ENCODE data around the gene CREB1. TPM values are rescaled to one million over a fixed set of nuclear protein-coding genes. Genes with fewer than 3 reads are reported as not detected.

CREB1 gene
- total and polyA plus RNA-seq, 10 of the 15 experiments (the other 5 are each of a cell fraction or from before 2014, with no cell fraction given) = 13.4 to 76.9 (median 39.5) TPM

DNA sequence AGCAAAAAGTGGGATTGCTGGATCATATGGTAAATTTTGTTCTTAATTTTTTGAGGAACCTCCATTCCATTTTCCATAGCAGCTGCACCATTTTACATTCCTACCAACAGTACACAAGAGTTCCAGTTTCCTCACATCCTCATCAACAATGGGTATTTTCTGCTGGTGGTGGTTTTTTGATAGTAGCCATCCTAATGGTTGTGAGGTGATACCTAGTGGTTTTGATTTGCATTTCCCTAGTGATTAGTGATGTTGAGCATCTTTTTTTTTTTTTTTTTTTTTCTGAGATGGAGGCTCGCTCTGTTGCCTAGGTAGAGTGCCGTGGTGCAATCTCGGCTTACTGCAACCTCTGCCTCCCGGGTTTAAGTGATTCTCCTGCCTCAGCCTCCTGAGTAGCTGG, 65.0 kb downstream of the CREB1 start (continued):
- TF ChIP-seq SP1 (IDR thresholded peaks at IDR 0.05; ENCODE audit: low read depth, low read length) = no peak
- TF ChIP-seq SMAD1 (IDR thresholded peaks at IDR 0.05; ENCODE audit: low read depth, partially characterized antibody) = no peak
- no peak for TF ChIP-seq NFXL1 (IDR thresholded peaks at IDR 0.05; ENCODE audit: borderline replicate concordance)
- no peak for TF ChIP-seq SIN3A (IDR thresholded peaks at IDR 0.05; ENCODE audit: low read depth, low read length)
- TF ChIP-seq BHLHE40 (IDR thresholded peaks at IDR 0.05; ENCODE audit: borderline replicate concordance in 1 of 2, low read depth in 2 of 2, low read length in 1 of 2) = no peak
- TF ChIP-seq CHD1 (IDR thresholded peaks at IDR 0.05; ENCODE audit: low read depth, low read length) = no peak
- TF ChIP-seq, protein P1, sequence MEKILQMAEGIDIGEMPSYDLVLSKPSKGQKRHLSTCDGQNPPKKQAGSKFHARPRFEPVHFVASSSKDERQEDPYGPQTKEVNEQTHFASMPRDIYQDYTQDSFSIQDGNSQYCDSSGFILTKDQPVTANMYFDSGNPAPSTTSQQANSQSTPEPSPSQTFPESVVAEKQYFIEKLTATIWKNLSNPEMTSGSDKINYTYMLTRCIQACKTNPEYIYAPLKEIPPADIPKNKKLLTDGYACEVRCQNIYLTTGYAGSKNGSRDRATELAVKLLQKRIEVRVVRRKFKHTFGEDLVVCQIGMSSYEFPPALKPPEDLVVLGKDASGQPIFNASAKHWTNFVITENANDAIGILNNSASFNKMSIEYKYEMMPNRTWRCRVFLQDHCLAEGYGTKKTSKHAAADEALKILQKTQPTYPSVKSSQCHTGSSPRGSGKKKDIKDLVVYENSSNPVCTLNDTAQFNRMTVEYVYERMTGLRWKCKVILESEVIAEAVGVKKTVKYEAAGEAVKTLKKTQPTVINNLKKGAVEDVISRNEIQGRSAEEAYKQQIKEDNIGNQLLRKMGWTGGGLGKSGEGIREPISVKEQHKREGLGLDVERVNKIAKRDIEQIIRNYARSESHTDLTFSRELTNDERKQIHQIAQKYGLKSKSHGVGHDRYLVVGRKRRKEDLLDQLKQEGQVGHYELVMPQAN (conservative IDR thresholded peaks at IDR 0.05) = no peak
- TF ChIP-seq, protein P2, sequence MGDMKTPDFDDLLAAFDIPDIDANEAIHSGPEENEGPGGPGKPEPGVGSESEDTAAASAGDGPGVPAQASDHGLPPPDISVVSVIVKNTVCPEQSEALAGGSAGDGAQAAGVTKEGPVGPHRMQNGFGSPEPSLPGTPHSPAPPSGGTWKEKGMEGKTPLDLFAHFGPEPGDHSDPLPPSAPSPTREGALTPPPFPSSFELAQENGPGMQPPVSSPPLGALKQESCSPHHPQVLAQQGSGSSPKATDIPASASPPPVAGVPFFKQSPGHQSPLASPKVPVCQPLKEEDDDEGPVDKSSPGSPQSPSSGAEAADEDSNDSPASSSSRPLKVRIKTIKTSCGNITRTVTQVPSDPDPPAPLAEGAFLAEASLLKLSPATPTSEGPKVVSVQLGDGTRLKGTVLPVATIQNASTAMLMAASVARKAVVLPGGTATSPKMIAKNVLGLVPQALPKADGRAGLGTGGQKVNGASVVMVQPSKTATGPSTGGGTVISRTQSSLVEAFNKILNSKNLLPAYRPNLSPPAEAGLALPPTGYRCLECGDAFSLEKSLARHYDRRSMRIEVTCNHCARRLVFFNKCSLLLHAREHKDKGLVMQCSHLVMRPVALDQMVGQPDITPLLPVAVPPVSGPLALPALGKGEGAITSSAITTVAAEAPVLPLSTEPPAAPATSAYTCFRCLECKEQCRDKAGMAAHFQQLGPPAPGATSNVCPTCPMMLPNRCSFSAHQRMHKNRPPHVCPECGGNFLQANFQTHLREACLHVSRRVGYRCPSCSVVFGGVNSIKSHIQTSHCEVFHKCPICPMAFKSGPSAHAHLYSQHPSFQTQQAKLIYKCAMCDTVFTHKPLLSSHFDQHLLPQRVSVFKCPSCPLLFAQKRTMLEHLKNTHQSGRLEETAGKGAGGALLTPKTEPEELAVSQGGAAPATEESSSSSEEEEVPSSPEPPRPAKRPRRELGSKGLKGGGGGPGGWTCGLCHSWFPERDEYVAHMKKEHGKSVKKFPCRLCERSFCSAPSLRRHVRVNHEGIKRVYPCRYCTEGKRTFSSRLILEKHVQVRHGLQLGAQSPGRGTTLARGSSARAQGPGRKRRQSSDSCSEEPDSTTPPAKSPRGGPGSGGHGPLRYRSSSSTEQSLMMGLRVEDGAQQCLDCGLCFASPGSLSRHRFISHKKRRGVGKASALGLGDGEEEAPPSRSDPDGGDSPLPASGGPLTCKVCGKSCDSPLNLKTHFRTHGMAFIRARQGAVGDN (IDR thresholded peaks at IDR 0.05) = no peak
- TF ChIP-seq, protein P3, sequence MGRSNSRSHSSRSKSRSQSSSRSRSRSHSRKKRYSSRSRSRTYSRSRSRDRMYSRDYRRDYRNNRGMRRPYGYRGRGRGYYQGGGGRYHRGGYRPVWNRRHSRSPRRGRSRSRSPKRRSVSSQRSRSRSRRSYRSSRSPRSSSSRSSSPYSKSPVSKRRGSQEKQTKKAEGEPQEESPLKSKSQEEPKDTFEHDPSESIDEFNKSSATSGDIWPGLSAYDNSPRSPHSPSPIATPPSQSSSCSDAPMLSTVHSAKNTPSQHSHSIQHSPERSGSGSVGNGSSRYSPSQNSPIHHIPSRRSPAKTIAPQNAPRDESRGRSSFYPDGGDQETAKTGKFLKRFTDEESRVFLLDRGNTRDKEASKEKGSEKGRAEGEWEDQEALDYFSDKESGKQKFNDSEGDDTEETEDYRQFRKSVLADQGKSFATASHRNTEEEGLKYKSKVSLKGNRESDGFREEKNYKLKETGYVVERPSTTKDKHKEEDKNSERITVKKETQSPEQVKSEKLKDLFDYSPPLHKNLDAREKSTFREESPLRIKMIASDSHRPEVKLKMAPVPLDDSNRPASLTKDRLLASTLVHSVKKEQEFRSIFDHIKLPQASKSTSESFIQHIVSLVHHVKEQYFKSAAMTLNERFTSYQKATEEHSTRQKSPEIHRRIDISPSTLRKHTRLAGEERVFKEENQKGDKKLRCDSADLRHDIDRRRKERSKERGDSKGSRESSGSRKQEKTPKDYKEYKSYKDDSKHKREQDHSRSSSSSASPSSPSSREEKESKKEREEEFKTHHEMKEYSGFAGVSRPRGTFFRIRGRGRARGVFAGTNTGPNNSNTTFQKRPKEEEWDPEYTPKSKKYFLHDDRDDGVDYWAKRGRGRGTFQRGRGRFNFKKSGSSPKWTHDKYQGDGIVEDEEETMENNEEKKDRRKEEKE (IDR thresholded peaks at IDR 0.05) = no peak
- TF ChIP-seq, protein P4, sequence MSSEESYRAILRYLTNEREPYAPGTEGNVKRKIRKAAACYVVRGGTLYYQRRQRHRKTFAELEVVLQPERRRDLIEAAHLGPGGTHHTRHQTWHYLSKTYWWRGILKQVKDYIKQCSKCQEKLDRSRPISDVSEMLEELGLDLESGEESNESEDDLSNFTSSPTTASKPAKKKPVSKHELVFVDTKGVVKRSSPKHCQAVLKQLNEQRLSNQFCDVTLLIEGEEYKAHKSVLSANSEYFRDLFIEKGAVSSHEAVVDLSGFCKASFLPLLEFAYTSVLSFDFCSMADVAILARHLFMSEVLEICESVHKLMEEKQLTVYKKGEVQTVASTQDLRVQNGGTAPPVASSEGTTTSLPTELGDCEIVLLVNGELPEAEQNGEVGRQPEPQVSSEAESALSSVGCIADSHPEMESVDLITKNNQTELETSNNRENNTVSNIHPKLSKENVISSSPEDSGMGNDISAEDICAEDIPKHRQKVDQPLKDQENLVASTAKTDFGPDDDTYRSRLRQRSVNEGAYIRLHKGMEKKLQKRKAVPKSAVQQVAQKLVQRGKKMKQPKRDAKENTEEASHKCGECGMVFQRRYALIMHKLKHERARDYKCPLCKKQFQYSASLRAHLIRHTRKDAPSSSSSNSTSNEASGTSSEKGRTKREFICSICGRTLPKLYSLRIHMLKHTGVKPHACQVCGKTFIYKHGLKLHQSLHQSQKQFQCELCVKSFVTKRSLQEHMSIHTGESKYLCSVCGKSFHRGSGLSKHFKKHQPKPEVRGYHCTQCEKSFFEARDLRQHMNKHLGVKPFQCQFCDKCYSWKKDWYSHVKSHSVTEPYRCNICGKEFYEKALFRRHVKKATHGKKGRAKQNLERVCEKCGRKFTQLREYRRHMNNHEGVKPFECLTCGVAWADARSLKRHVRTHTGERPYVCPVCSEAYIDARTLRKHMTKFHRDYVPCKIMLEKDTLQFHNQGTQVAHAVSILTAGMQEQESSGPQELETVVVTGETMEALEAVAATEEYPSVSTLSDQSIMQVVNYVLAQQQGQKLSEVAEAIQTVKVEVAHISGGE (CRISPR knock-in tag; IDR thresholded peaks at IDR 0.05) = no peak
